Smooth muscle cell (in vitro differentiated cells): ENCODE measurements around the gene FAM89A. TPM values are rescaled to one million over a fixed set of nuclear protein-coding genes. Genes with fewer than 3 reads are reported as not detected.

Source experiments
- DNase-seq: peaks from one replicate; lab custom pipeline; 2025; ENCODE audit not compliant: unreplicated experiment; lab: John Stamatoyannopoulos, UW
- H2AFZ ChIP-seq: fragments of 200-600 bp; sonication (generic); 2 replicates; pipeline ENCODE4 v1.6.0; 2016; ENCODE audit warnings: antibody characterized with exemption, low read depth, mild to moderate bottlenecking
- H3F3A ChIP-seq: fragments of 200-600 bp; sonication (generic); 2 replicates; pipeline ENCODE4 v1.6.0; 2017; ENCODE audit warnings: antibody characterized with exemption, low read depth
- H3K27ac ChIP-seq: fragments of 200-600 bp; sonication (generic); 2 replicates; pipeline ENCODE4 v1.5.1; 2016; ENCODE audit warnings: low read depth, mild to moderate bottlenecking
- H3K27me3 ChIP-seq: fragments of 200-600 bp; sonication (generic); 2 replicates; pipeline ENCODE4 v1.6.1; 2016; ENCODE audit warnings: low read depth, mild to moderate bottlenecking
- H3K36me3 ChIP-seq: fragments of 200-600 bp; sonication (generic); 2 replicates; pipeline ENCODE4 v1.5.1; 2016; ENCODE audit warnings: low read depth
- H3K4me1 ChIP-seq: fragments of 200-600 bp; sonication (generic); 2 replicates; pipeline ENCODE4 v1.5.1; 2016; ENCODE audit warnings: low read depth
- H3K4me2 ChIP-seq: fragments of 200-600 bp; sonication (generic); 2 replicates; pipeline ENCODE4 v1.6.0; 2016; ENCODE audit warnings: mild to moderate bottlenecking
- H3K4me3 ChIP-seq: fragments of 200-600 bp; sonication (generic); 2 replicates; pipeline ENCODE4 v1.5.1; 2016; ENCODE audit warnings: mild to moderate bottlenecking
- H3K79me2 ChIP-seq: fragments of 200-600 bp; sonication (generic); 2 replicates; pipeline ENCODE4 v1.6.0; 2016; ENCODE audit warnings: low read depth, mild to moderate bottlenecking
- H3K9ac ChIP-seq: fragments of 200-600 bp; sonication (generic); 2 replicates; pipeline ENCODE4 v1.6.0; 2016; ENCODE audit warnings: low read depth
- H3K9me3 ChIP-seq: fragments of 200-600 bp; sonication (generic); replicated peaks from 2 replicates; pipeline ENCODE4 v1.5.1; 2016; ENCODE audit warnings: low read depth
- H4K20me1 ChIP-seq: fragments of 200-600 bp; sonication (generic); 2 replicates; pipeline ENCODE4 v1.6.0; 2016; ENCODE audit warnings: low read depth
- CTCF ChIP-seq: fragments of 200-600 bp; sonication (generic); IDR thresholded peaks from 2 replicates; pipeline ENCODE4 v1.5.1; 2017; ENCODE audit warnings: borderline replicate concordance, mild to moderate bottlenecking, antibody characterized with exemption; ENCODE audit not compliant: insufficient read depth, poor library complexity, severe bottlenecking
- WGBS: methylation state at CpG from one replicate; pipeline ENCODE4 v1.1.7; 2016; ENCODE audit warnings: low lambda C conversion rate; 5-methylcytosine and 5-hydroxymethylcytosine counted together
- polyA plus RNA-seq: library from polyadenylated mRNA; unstranded; fragments of >200 nt; fragmentation: Nextera tagmentation; extraction: Ambion mirVana; gene quantifications from 2 replicates; pipeline ENCODE4 v1.2.1, GENCODE V29; 2016
- total RNA-seq: library from RNA; depleted of rRNA; stranded (reverse); fragments of >200 nt; gene quantifications from 2 replicates; pipeline ENCODE4 v1.2.3, GENCODE V29; 2014

The FAM89A gene
- total and polyA plus RNA-seq, 2 experiments from 2014 or later: 34.9 to 45.3 TPM

- Histone ChIP-seq H3K9ac (no peak overlapping the region), H3K27ac (peak overlapping the region; percentile 39), H3K4me1 (peaks cover 8% of the 10 kb centered on the region), H2AFZ (no peak overlapping the region), H3K4me3 (no peak overlapping the region), H3K36me3 (no peaks in the 10 kb centered on the region), H4K20me1 (peaks cover 4% of the 10 kb centered on the region), H3K9me3 (no peaks in the 10 kb centered on the region), H3F3A (peaks cover 3% of the 10 kb centered on the region), H3K27me3 (no peaks in the 10 kb centered on the region), H3K79me2 (peaks cover 13% of the 10 kb centered on the region), H3K4me2 (peak overlapping the region; percentile 24)
- WGBS: 46% methylated on average over 4 of the region's 4 CpGs
- TF ChIP-seq CTCF: no peak
- DNase-seq: no peak
These were observed 57.4 kb downstream of the FAM89A start for GRCh38 chr1:230982696-230983095.

- Histone ChIP-seq H3K4me3 (peak overlapping the region; percentile 75), H3K9me3 (no peaks in the 10 kb centered on the region), H3F3A (no peaks in the 10 kb centered on the region), H4K20me1 (no peaks in the 10 kb centered on the region), H3K4me2 (peak overlapping the region; percentile 93), H3K27ac (no peak overlapping the region), H2AFZ (peak overlapping the region; percentile 60), H3K9ac (no peak overlapping the region), H3K36me3 (no peaks in the 10 kb centered on the region), H3K79me2 (peaks cover 13% of the 10 kb centered on the region), H3K4me1 (peaks cover 11% of the 10 kb centered on the region), H3K27me3 (no peaks in the 10 kb centered on the region)
- no peak for DNase-seq
- 91% methylated on average over 4 of the region's 4 CpGs for WGBS
- TF ChIP-seq CTCF: no peak
These were observed 60.1 kb downstream of the FAM89A start for GRCh38 chr1:230979952-230980351.

- no peaks in the 10 kb centered on the region for H3K27me3 ChIP-seq
- H4K20me1 ChIP-seq: no peaks in the 10 kb centered on the region
- no peak for TF ChIP-seq CTCF
- no peak overlapping the region for H3K27ac ChIP-seq
- H3K36me3 ChIP-seq: no peaks in the 10 kb centered on the region
- H3K9me3 ChIP-seq: no peaks in the 10 kb centered on the region
- H3K4me1 ChIP-seq: peaks cover 11% of the 10 kb centered on the region
- peak overlapping the region; percentile 93 for H3K4me2 ChIP-seq
- peaks cover 13% of the 10 kb centered on the region for H3K79me2 ChIP-seq
- H3K9ac ChIP-seq: peak overlapping the region; percentile 42
- WGBS: 18% methylated on average over 12 of the region's 12 CpGs
- H3K4me3 ChIP-seq: peak overlapping the region; percentile 75
- peak overlapping the region; percentile 60 for H2AFZ ChIP-seq
- H3F3A ChIP-seq: no peaks in the 10 kb centered on the region
- no peak for DNase-seq
These were observed 60.7 kb downstream of the FAM89A start for GRCh38 chr1:230979389-230979716.
